Fibroblast of lung (primary cell): ENCODE measurements around the gene ARFIP2.

Experiments used
- CTCF ChIP-seq, 2 donors: IDR thresholded peaks in 1 of 2; conservative IDR thresholded peaks in 1 of 2; 1 replicate in 1 of 2; 2 replicates in 1 of 2; pipeline ENCODE4 v1.5.1; 2011 to 2012; ENCODE audit warnings: low read length in 2 of 2, control low read depth in 1 of 2, inconsistent platforms in 1 of 2, low read depth in 1 of 2, mild to moderate bottlenecking in 1 of 2
- EZH2 ChIP-seq: IDR thresholded peaks from 2 replicates; pipeline ENCODE4 v1.5.1; 2012; ENCODE audit warnings: low read length, control low read depth, mild to moderate bottlenecking; ENCODE audit errors: missing control alignments

GRCh38 chr11:6455070-6455469, 26.1 kb downstream of the ARFIP2 start:
- TF ChIP-seq CTCF (conservative IDR thresholded peaks at IDR 0.05 in 1 of 2, IDR thresholded peaks at IDR 0.05 in 1 of 2; ENCODE audit: low read depth in 1 of 2, low read length in 2 of 2) = no peak
- no peak for TF ChIP-seq EZH2
